SU-DHL-6 (cell line): ENCODE measurements around the gene KIF16B.

ENCODE experiments used
- H2AFZ ChIP-seq: fragments of 200-600 bp; sonication (generic); 2 replicates; pipeline ENCODE4 v1.6.1; 2014; ENCODE audit warnings: low read depth, mild to moderate bottlenecking, moderate library complexity, mixed read lengths, antibody characterized with exemption, low read length; ENCODE audit not compliant: severe bottlenecking
- H3F3A ChIP-seq: fragments of 200-600 bp; shearing (Covaris generic); 2 replicates; pipeline ENCODE4 v1.6.0; 2016; ENCODE audit warnings: antibody characterized with exemption, mild to moderate bottlenecking; ENCODE audit not compliant: insufficient read depth
- H3K27ac ChIP-seq: fragments of 200-600 bp; sonication (generic); 2 replicates; pipeline ENCODE4 v1.5.1; 2016; ENCODE audit warnings: low read depth, mild to moderate bottlenecking, low read length, moderate library complexity, mixed read lengths
- H3K27me3 ChIP-seq: fragments of 200-600 bp; sonication (generic), shearing (Covaris generic); 2 replicates; pipeline ENCODE4 v1.6.0; 2014; ENCODE audit warnings: mild to moderate bottlenecking, low read length
- H3K36me3 ChIP-seq: fragments of 200-600 bp; sonication (generic); 2 replicates; pipeline ENCODE4 v1.6.1; 2014; ENCODE audit warnings: mild to moderate bottlenecking, low read length, mixed read lengths
- H3K4me2 ChIP-seq: fragments of 300-600, 200-600 bp; shearing (Covaris generic), sonication (generic); 2 replicates; pipeline ENCODE4 v1.6.0; 2014; ENCODE audit warnings: low read length, low read depth, mild to moderate bottlenecking; ENCODE audit not compliant: poor library complexity, severe bottlenecking
- H3K4me3 ChIP-seq: fragments of 200-600 bp; sonication (generic); 2 replicates; pipeline ENCODE4 v1.5.1; 2014; ENCODE audit warnings: antibody characterized with exemption, low read length, mild to moderate bottlenecking, mixed read lengths; ENCODE audit not compliant: insufficient read depth, poor library complexity, severe bottlenecking
- H3K79me2 ChIP-seq: fragments of 200-600 bp; sonication (generic); 2 replicates; pipeline ENCODE4 v1.6.1; 2014; ENCODE audit warnings: mild to moderate bottlenecking, low read length, moderate library complexity; ENCODE audit not compliant: insufficient read depth
- H3K9ac ChIP-seq: fragments of 200-600 bp; sonication (generic); 2 replicates; pipeline ENCODE4 v1.7.0; 2014; ENCODE audit warnings: mild to moderate bottlenecking, low read length
- H3K9me2 ChIP-seq: fragments of 200-600 bp; sonication (generic); replicated peaks from 2 replicates; pipeline ENCODE4 v1.6.1; 2014; ENCODE audit warnings: low read length; ENCODE audit not compliant: insufficient read depth
- H3K9me3 ChIP-seq: fragments of 200-600 bp; sonication (generic); 2 replicates; pipeline ENCODE4 v1.6.1; 2014; ENCODE audit warnings: low read length, mixed read lengths; ENCODE audit not compliant: insufficient read depth
- H4K20me1 ChIP-seq: fragments of 200-600 bp; sonication (generic); 2 replicates; pipeline ENCODE4 v1.6.1; 2014; ENCODE audit warnings: low read depth, mild to moderate bottlenecking, antibody characterized with exemption, low read length, moderate library complexity, mixed read lengths
- EZH2phosphoT487 ChIP-seq: fragments of 200-600 bp; sonication (generic), shearing (Covaris generic); conservative IDR thresholded peaks from 2 replicates; pipeline ENCODE4 v1.6.1; 2018; ENCODE audit warnings: mild to moderate bottlenecking, antibody characterized with exemption, low read length, moderate library complexity, mixed read lengths
- TF ChIP-seq, protein P1 (sequence below): fragments of 200-600 bp; sonication (generic); IDR thresholded peaks from one replicate; pipeline ENCODE4 v1.5.1; 2017; ENCODE audit warnings: antibody characterized with exemption, mild to moderate bottlenecking, low read length, moderate library complexity; ENCODE audit not compliant: insufficient read depth, poor library complexity, severe bottlenecking

KIF16B gene

DNA sequence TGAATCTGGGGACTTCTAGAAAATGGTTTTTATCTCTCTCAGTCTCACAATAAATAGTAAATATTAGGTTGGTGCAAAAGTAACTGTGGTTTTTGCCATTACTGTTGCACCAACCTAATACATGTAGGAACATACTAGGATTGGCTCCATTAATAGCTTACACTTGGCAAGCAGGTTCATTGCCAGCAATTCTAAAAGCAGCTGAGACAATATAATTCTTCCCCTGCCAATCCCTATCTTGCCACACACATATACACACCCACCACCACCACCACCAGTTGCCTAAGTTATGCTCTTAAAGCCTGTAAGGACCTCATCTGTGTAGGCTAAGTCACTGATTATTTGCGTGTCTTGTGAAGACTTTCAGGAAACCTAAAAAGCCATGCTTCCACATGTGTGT lies 145.1 kb downstream of the KIF16B start:
- H3K9me2 ChIP-seq = no peaks in the 10 kb centered on the region
- no peak overlapping the region for H3K9ac ChIP-seq
- no peaks in the 10 kb centered on the region for H3K9me3 ChIP-seq
- no peak overlapping the region for H2AFZ ChIP-seq
- peaks cover 27% of the 10 kb centered on the region for H3K36me3 ChIP-seq
- H4K20me1 ChIP-seq = no peaks in the 10 kb centered on the region
- H3K27me3 ChIP-seq = no peaks in the 10 kb centered on the region
- no peak overlapping the region for H3K4me2 ChIP-seq
- H3K27ac ChIP-seq = no peak overlapping the region
- H3K79me2 ChIP-seq = no peaks in the 10 kb centered on the region
- TF ChIP-seq, protein P1, sequence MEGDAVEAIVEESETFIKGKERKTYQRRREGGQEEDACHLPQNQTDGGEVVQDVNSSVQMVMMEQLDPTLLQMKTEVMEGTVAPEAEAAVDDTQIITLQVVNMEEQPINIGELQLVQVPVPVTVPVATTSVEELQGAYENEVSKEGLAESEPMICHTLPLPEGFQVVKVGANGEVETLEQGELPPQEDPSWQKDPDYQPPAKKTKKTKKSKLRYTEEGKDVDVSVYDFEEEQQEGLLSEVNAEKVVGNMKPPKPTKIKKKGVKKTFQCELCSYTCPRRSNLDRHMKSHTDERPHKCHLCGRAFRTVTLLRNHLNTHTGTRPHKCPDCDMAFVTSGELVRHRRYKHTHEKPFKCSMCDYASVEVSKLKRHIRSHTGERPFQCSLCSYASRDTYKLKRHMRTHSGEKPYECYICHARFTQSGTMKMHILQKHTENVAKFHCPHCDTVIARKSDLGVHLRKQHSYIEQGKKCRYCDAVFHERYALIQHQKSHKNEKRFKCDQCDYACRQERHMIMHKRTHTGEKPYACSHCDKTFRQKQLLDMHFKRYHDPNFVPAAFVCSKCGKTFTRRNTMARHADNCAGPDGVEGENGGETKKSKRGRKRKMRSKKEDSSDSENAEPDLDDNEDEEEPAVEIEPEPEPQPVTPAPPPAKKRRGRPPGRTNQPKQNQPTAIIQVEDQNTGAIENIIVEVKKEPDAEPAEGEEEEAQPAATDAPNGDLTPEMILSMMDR = no peak
- no peak for TF ChIP-seq EZH2phosphoT487
- no peaks in the 10 kb centered on the region for H3F3A ChIP-seq
- H3K4me3 ChIP-seq = no peak overlapping the region

DNA sequence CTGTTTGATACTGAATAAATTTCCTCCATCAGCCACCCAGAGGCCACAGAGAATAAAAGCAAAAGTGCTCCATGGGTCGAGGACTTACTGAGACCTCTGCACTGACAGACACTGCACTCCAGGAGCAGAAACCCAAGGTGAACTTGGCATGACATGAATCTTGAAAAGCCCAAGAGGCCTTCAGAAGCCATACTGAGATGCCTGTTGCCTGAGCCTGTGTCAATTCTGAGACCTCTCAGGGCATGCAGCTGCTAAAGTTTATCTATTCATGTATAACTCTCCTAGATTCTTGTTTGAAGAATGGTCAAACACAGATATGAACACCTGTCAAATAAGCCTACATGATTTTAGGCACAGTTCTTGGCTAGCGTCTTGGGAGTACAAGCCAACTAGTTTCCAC lies 145.7 kb downstream of the KIF16B start:
- Histone ChIP-seq H4K20me1 (no peaks in the 10 kb centered on the region), H3K27ac (no peak overlapping the region), H3K9me3 (no peaks in the 10 kb centered on the region), H3K36me3 (peaks cover 30% of the 10 kb centered on the region), H3K4me2 (no peak overlapping the region), H3K4me3 (no peak overlapping the region), H3K27me3 (no peaks in the 10 kb centered on the region), H3K9ac (no peak overlapping the region), H2AFZ (no peak overlapping the region), H3K9me2 (no peaks in the 10 kb centered on the region), H3K79me2 (no peaks in the 10 kb centered on the region), H3F3A (no peaks in the 10 kb centered on the region)
- TF ChIP-seq, protein P1 = no peak
- no peak for TF ChIP-seq EZH2phosphoT487

DNA sequence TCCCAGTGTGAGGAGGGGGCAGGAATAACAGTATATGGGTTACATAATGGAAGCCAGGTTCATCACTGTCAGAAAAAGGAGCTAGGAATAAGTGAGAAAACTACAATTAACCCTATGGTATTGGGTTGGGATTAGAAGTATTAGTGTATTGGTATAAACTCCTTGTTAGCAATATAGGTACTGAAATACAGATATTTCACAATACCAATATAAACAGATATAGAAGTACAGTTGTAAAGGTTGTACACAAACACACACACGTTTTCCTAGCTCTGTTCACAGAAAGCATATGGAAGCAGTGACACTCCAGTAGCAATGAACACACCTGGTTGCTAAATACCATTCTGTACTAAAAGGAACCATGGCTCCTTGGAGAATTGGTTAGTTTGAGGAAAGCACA lies 148.5 kb downstream of the KIF16B start:
- Histone ChIP-seq H3K9ac (no peak overlapping the region), H3K27me3 (no peaks in the 10 kb centered on the region), H4K20me1 (no peaks in the 10 kb centered on the region), H3K9me3 (no peaks in the 10 kb centered on the region), H3K4me2 (no peak overlapping the region), H2AFZ (no peak overlapping the region), H3K36me3 (peaks cover 35% of the 10 kb centered on the region), H3K79me2 (no peaks in the 10 kb centered on the region), H3K27ac (no peak overlapping the region), H3F3A (no peaks in the 10 kb centered on the region), H3K4me3 (no peak overlapping the region), H3K9me2 (no peaks in the 10 kb centered on the region)
- TF ChIP-seq EZH2phosphoT487 = no peak
- TF ChIP-seq, protein P1 = no peak
